ENCODE measurements around the gene TCAF1. TPM values are rescaled to one million over a fixed set of nuclear protein-coding genes. Genes with fewer than 3 reads are reported as not detected.
A peak's percentile ranks its signal among the peaks of the same experiment; 100 is the strongest.
"Not testable (repeated sequence)": the region's sequence is repeated elsewhere in the genome, so short reads cannot be mapped to it uniquely, and the experiment has no call there.

Gene TCAF1
- total and polyA plus RNA-seq, 9 donors = 34.5 to 92.7 (median 63.2) TPM

DNA sequence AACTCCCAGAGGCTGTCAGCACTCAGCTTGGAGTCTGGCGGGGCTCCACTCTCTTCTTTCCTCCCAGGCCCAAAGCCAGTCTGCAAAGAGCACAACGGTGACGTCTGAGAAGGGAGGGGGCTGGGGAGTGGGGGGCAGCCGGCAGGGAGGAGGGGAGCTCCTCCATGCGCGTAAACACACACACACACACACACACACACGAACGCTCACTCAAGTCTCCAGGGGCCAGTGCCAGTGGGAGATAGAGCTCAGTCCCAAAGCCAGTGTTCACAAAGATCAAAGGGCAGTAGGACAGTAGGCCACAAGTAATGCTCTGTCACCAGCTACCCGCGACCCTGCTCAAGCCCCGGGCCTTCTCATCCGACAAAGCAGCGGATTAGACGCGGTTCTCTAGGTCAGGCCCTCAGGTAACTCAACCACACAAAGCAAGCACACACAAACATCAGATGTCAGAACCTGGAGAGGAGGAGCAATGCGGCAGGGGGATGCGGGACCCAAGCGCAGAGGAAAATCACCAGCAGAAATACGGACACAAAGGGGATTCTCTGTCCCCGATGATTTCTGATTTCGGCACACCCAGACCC lies 19.9 kb downstream of the TCAF1 start:
- H3K4me1 ChIP-seq (ENCODE audit: insufficient read depth) = peaks cover 5% of the 10 kb centered on the region
- WGBS, 3 donors = 0 to 3% (median 0%) methylated on average over 21 of the region's 21 CpGs

DNA sequence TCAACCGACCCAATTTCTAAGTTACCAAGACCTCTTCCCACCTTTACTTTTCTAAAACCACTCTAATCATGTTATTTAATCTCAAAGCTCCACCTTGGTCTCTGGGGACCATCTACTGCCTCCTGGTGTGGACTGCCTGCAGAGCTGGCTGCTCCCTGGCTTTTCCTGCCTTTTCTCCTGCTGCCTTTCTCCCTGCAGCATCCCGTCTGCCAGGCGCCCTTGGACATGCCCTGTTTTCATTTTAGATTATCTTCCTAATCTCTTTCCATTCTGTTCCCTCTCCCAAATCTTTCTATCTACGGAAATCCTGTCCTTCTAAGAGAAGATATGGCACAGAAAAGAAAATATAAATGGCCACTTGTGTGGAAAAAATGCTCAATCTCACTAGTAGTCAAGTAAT lies 23.1 kb downstream of the TCAF1 start:
- no peaks in the 10 kb centered on the region for H3K27me3 ChIP-seq
- TF ChIP-seq EP300 (IDR thresholded peaks at IDR 0.05) = no peak
- TF ChIP-seq POLR2A (IDR thresholded peaks at IDR 0.05) = no peak
- TF ChIP-seq, protein P1, sequence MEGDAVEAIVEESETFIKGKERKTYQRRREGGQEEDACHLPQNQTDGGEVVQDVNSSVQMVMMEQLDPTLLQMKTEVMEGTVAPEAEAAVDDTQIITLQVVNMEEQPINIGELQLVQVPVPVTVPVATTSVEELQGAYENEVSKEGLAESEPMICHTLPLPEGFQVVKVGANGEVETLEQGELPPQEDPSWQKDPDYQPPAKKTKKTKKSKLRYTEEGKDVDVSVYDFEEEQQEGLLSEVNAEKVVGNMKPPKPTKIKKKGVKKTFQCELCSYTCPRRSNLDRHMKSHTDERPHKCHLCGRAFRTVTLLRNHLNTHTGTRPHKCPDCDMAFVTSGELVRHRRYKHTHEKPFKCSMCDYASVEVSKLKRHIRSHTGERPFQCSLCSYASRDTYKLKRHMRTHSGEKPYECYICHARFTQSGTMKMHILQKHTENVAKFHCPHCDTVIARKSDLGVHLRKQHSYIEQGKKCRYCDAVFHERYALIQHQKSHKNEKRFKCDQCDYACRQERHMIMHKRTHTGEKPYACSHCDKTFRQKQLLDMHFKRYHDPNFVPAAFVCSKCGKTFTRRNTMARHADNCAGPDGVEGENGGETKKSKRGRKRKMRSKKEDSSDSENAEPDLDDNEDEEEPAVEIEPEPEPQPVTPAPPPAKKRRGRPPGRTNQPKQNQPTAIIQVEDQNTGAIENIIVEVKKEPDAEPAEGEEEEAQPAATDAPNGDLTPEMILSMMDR (IDR thresholded peaks at IDR 0.05) = no peak
- H3K9me3 ChIP-seq = no peaks in the 10 kb centered on the region
- no peak for DNase-seq
- H3K36me3 ChIP-seq = no peaks in the 10 kb centered on the region
- intact Hi-C loops (cut with DNase I) = no loop called here
- H3K4me1 ChIP-seq (ENCODE audit: insufficient read depth) = peaks cover 2% of the 10 kb centered on the region
- 63 to 82% (median 78%) methylated on average over 4 of the region's 4 CpGs for WGBS, 3 donors
- H3K4me3 ChIP-seq = no peak overlapping the region
- H3K27ac ChIP-seq = no peak overlapping the region

More for the DNA sequence above, 19.9 kb downstream of the TCAF1 start:
- H3K27ac ChIP-seq = peak overlapping the region; percentile 83
- H3K27me3 ChIP-seq = no peaks in the 10 kb centered on the region
- peak; percentile 81 to 92 (median 89) for DNase-seq
- intact Hi-C loops (cut with DNase I) = loop anchor here in 1 of 4 donors (10.0 kb wide), 1 partner anchor 133 kb away; no protein-coding TSS in a partner anchor
- no peaks in the 10 kb centered on the region for H3K36me3 ChIP-seq
- peak overlapping the region; percentile 66 for H3K4me3 ChIP-seq
- no peak for TF ChIP-seq EP300 (IDR thresholded peaks at IDR 0.05)
- peak; percentile 47 for TF ChIP-seq POLR2A (IDR thresholded peaks at IDR 0.05)
- H3K9me3 ChIP-seq = no peaks in the 10 kb centered on the region

DNA sequence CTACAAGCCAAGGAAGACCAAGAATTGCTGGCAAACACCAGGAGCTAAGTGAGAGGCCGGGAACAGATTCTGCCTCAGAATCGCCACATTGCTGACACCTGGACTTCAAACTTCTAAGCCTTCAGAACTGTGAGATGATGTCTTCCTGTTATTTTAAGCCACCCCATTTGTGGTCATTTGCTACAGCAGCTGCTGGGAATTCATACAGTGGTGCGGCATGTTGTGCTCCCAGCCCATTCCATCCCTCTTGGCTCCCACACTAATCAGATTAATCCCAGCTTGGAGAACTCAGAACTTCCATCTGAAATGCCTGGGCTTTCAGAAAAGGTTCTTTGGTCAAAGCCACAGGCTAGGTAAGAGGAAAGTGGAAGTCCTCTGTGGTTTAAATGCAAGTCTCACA lies 24.9 kb downstream of the TCAF1 start:
- WGBS, 3 donors = 96 to 98% (median 97%) methylated on average over 3 of the region's 3 CpGs
- intact Hi-C loops (cut with DNase I) = no loop called here
- TF ChIP-seq POLR2A (IDR thresholded peaks at IDR 0.05) (no peak), EP300 (IDR thresholded peaks at IDR 0.05) (no peak)
- TF ChIP-seq, protein P1 (IDR thresholded peaks at IDR 0.05) = no peak

DNA sequence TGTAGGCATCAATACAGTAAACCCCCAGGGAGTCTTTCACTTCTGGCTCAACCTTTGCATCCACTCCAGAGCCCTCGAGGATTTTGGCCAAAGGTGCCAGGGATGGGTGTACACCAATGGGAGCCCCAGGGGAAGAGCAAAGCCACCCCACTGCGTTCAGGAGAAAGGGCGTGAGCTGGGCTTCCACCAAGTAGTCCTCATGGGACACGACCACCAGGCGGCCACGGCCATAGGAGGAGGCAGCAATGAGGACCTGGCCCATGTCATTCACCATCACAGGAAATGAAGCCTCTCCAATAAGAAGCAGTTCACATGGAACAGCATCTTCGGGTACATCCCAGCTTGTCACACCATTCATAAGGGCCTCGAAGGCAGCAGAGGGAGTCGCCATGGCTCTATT lies 25.8 kb downstream of the TCAF1 start:
- intact Hi-C loops (cut with DNase I) = no loop called here
- H3K27me3 ChIP-seq = no peaks in the 10 kb centered on the region
- no peaks in the 10 kb centered on the region for H3K9me3 ChIP-seq
- no peak for DNase-seq
- no peak overlapping the region for H3K27ac ChIP-seq
- no peaks in the 10 kb centered on the region for H3K4me1 ChIP-seq (ENCODE audit: insufficient read depth)
- no peaks in the 10 kb centered on the region for H3K36me3 ChIP-seq
- H3K4me3 ChIP-seq = no peak overlapping the region
- 95 to 98% (median 97%) methylated on average over 9 of the region's 9 CpGs for whole genome bisulfite sequencing, 3 donors
- TF ChIP-seq EP300 (IDR thresholded peaks at IDR 0.05) (no peak), POLR2A (IDR thresholded peaks at IDR 0.05) (no peak)
- TF ChIP-seq, protein P1 (IDR thresholded peaks at IDR 0.05) = no peak

More for the DNA sequence above, 24.9 kb downstream of the TCAF1 start:
- no peak overlapping the region for H3K4me3 ChIP-seq
- no peaks in the 10 kb centered on the region for H3K9me3 ChIP-seq
- no peak overlapping the region for H3K27ac ChIP-seq
- no peaks in the 10 kb centered on the region for H3K27me3 ChIP-seq
- DNase-seq = no peak
- H3K4me1 ChIP-seq (ENCODE audit: insufficient read depth) = peaks cover 2% of the 10 kb centered on the region
- no peaks in the 10 kb centered on the region for H3K36me3 ChIP-seq

DNA sequence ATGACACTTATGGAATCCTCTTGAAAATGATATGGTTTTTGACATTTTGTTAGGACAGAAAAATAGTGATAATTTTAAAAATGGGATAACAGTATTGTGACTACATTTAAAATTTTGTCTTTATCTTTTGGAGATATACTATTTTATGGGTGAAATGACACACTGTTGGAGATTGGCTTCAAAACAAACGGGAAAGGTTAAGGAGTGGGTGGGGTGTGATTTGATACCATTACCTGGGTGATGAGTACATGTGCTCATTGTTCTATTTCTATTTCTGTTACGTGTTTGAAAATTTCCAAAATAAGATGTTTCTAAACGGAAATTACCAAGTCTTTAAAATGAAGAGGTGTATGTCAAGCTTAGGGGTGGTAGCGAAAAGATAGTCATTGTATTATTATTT lies 28.7 kb downstream of the TCAF1 start:
- intact Hi-C loops (cut with DNase I); H3K27me3 ChIP-seq; H3K36me3 ChIP-seq; H3K4me3 ChIP-seq; DNase-seq; H3K4me1 ChIP-seq (ENCODE audit: insufficient read depth); H3K27ac ChIP-seq; H3K9me3 ChIP-seq: not testable (repeated sequence)
- WGBS, 3 donors = 77 to 94% (median 94%) methylated on average over 3 of the region's 4 CpGs

DNA sequence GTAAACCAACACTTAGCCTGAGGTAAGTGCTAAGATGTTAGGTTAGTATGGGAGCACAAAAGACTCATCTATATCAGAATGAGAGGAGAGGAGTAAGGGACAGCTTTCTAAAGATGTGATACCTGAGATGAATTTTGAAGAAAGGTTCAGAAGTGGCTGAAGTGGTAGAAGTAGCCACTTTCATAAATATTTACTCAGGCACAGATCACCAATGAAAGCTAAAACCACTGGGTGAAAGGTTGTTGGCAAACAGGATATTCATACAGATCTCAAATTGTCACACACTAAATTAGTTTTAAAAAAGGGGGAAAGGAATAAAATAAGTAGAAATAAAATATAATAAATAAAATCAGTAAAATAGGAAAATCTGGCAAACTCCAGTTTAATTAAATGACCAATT lies 30.4 kb downstream of the TCAF1 start:
- H3K36me3 ChIP-seq; H3K9me3 ChIP-seq; H3K27ac ChIP-seq; H3K4me1 ChIP-seq (ENCODE audit: insufficient read depth); H3K4me3 ChIP-seq; H3K27me3 ChIP-seq; DNase-seq; intact Hi-C loops (cut with DNase I): not testable (repeated sequence)

DNA sequence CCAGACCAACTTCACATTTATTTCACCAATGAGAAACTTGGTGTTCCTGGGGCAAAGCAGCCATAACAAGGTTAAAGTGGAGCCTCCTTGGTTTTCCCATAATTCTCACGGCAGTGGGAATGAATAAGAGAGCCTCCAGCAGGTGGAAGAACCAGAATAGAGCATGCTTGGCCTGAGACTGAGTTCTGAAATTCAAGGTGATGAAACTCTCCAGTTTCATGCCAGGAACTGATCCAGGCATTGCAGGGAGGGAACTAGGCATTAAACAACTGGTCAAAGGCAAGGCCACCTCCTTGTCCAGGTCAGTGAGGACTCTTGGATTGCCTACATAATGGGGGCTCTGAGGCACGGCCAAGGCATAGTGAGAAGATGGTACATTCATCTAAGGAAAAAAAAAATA lies 44.0 kb downstream of the TCAF1 start:
- no CpG with 5 or more reads among the region's 2 CpGs for WGBS, 3 donors
- H3K27me3 ChIP-seq; DNase-seq; intact Hi-C loops (cut with DNase I); H3K27ac ChIP-seq; H3K4me3 ChIP-seq; H3K36me3 ChIP-seq; H3K4me1 ChIP-seq (ENCODE audit: insufficient read depth); H3K9me3 ChIP-seq: not testable (repeated sequence)

DNA sequence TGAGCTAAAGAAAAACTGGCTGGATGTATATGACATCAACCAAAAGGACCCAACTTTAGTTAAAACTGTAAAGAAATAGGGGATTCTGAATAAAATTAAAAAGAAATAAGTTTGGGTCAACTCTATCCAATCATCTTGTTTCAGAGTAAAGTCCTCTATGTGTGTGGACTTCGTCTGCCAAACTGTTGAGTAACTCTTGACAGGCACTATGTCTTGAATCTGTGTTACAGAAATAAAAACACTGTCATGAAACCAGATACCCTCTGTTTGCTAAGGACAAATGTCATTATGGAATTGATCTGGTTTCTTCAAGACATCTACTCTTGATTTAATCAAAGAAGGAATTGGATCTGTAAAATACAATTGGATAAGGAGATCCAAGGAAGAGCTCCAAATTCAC lies 46.5 kb downstream of the TCAF1 start:
- H3K4me1 ChIP-seq (ENCODE audit: insufficient read depth); H3K4me3 ChIP-seq; H3K27me3 ChIP-seq; DNase-seq; H3K9me3 ChIP-seq; H3K36me3 ChIP-seq; H3K27ac ChIP-seq; intact Hi-C loops (cut with DNase I): not testable (repeated sequence)
- no CpG with 5 or more reads among the region's 1 CpG for WGBS, 3 donors

Data from ovary (tissue), 9 donors.